GM18907 (cell line): ENCODE data around the gene TAF3.
A peak's percentile ranks its signal among the peaks of the same experiment; 100 is the strongest.

ENCODE experiments used
- ATAC-seq: cut with Tn5 transposase; IDR thresholded peaks from one replicate; pipeline ENCODE4 v1.9.1; 2021; ENCODE audit warnings: mild to moderate bottlenecking, moderate library complexity; ENCODE audit not compliant: unreplicated experiment

TAF3 gene

GRCh38 chr10:8054494-8055407 lies 236.4 kb downstream of the TAF3 start, which contains the start of gene GATA3:
GATA3 (plus strand) TSS chr10:8054688; CDS start chr10:8055656, 968 bp downstream.
- ATAC-seq, result peak; percentile 36

DNA sequence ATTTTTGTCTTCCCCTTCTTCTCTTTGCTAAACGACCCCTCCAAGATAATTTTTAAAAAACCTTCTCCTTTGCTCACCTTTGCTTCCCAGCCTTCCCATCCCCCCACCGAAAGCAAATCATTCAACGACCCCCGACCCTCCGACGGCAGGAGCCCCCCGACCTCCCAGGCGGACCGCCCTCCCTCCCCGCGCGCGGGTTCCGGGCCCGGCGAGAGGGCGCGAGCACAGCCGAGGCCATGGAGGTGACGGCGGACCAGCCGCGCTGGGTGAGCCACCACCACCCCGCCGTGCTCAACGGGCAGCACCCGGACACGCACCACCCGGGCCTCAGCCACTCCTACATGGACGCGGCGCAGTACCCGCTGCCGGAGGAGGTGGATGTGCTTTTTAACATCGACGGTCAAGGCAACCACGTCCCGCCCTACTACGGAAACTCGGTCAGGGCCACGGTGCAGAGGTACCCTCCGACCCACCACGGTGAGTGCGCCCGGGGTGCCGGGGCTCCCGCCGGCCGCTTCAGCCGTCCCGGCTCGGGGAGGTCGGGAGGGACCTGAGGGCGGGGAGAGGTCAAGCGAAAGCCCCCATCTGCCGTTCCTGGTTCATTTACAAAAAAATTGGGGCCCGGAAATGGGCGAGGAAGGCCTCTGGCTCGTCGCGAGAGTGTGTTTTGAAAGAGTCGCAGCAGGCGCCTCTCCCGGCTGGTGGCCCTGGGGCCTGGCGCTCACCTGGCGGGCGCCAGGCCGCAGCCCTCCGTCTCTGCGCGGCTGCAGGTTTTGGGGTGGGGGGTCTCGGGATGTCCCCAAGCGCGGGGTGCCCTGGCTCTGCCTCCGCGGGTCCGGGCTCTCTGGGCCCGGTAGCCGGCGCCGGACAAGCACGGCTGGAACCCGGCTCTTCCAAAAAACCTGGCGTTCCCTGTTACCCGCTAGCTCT lies 237.4 kb downstream of the TAF3 start:
- no peak for ATAC-seq

GRCh38 chr10:8056378-8056777 lies 238.1 kb downstream of the TAF3 start:
- ATAC-seq, result no peak

DNA sequence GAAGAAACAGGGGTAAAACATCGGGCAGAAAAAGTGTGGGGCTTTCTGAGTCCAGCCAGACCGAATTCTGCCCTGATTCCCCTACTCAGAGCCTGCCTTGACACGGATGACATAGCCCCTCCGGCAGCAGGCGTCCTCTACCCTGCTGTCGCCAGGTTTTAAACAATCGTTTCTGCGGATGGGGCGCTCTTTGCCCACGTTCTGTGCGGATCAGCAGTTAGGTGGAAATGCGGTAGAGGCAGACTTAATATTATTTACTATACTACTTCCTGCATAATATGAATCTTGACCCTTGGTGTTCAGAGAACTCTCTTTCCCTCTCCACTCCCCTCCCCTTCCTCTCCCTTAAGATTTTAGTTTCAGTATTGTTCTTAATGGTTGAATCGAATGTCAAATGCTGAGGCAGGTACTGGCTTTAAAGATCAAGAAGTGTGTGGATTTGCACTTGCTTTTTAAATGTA lies 238.6 kb downstream of the TAF3 start:
- peak; percentile 45 for ATAC-seq

DNA sequence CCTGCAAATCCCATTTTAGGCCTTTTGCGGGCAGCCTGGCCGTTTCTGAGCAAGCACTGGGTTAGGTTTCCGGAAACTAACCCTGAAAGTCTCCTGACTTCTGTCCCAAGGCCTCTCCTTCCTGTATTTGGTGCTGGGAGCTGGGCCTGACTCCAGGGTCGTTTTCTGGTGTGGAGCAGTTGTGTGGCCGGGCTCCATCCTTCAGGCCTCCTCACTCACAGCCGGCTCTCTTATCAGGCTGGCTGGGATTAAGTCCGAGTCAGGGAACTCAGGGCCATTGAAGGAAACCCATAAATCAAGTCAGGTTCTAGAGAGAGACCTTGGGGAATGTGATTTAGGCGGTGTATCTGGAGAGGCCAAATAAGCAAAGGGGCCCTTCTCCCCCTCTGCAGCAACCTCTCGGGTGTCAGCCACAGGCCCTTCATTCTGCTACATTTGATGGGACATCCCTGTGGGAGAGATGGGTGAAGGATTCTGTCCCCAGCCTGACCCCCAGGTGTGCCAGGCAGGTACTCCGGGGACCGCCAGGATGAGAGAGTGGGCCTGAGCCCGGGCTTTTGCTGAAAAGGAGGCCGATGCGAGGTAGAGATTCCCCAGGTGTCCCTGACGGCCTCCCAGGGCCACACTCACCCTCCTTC lies 239.4 kb downstream of the TAF3 start:
- no peak for ATAC-seq

DNA sequence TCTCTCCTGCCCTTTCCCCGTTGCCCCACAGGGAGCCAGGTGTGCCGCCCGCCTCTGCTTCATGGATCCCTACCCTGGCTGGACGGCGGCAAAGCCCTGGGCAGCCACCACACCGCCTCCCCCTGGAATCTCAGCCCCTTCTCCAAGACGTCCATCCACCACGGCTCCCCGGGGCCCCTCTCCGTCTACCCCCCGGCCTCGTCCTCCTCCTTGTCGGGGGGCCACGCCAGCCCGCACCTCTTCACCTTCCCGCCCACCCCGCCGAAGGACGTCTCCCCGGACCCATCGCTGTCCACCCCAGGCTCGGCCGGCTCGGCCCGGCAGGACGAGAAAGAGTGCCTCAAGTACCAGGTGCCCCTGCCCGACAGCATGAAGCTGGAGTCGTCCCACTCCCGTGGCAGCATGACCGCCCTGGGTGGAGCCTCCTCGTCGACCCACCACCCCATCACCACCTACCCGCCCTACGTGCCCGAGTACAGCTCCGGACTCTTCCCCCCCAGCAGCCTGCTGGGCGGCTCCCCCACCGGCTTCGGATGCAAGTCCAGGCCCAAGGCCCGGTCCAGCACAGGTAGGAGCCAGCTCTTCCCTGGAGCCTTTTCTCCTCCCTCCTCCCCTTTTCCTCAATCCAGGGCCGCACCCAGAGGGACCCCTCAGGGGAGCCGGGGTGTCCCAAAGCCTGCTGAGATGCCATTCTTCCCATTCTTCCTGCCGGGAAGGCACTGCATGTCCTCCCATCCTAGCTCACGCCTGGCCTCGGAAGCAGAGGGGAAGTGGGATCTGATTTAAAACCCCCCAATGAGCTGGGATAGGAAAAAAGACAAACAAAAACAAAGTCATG lies 240.2 kb downstream of the TAF3 start:
- no peak for ATAC-seq

- no peak for ATAC-seq
Measured at GRCh38 chr10:8059191-8059936, 241.1 kb downstream of the TAF3 start.

- ATAC-seq, result peak; percentile 46
Measured at GRCh38 chr10:8060010-8060703, 241.9 kb downstream of the TAF3 start.

- no peak for ATAC-seq
Measured at GRCh38 chr10:8060704-8061121, 242.4 kb downstream of the TAF3 start.

- ATAC-seq, result no peak
Measured at GRCh38 chr10:8061274-8062211, 243.2 kb downstream of the TAF3 start.

DNA sequence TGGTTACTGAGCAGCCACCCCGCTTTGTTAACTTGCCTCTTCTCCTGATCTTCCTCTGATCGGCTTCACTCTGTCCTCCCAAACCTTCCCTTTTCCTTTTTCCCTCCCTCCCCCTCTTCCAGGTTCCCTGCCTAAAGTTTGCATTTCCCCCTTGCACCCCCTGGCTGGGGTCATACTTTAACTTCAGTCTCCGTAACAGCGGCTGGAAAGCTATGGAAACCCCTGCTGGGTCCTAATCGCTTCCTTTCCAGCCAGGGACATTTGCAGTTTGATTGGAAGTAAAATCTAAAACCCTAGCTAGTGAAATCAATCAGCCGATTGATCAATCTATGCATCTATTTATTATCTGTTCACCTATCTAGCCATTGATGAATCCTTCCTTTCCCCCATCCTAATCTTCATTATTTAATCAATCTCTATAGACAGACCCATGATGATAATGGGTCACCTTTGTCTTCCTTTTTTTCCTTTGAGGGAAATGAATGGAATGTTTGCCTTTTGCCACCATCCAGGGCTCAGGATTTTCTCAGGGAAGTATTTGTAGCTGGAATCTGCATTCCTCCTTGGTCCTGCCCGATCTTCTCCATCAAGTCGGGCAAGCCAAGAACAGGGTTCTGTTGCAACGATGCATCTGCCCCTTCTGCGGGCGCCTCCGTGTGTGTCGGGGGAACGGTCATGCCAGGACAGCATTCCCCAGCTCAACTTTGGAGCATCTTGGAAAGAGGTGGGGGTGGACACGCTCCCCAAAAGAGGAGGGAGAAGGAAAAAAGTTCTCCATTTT lies 245.0 kb downstream of the TAF3 start:
- ATAC-seq, result no peak

- ATAC-seq, result no peak
Measured at GRCh38 chr10:8063935-8064334, 245.6 kb downstream of the TAF3 start.

DNA sequence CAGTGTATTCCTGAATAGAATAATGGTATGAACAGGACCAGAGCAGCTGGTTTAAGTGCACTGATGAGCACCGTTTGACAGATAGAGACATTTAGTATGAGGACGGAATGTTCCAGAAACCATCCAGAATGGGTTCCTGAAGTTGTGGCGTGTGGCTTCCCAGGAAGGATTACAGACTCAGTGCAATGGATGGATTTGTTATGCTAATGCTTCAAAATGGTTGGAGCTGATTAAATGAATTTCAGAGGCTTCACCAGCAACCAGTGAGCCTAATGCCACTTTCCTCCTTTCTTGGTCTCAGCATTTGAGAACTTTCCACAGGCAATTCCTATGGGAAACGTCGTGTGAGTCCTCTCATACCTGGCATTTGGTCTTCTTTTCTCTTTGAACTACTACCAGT lies 246.1 kb downstream of the TAF3 start:
- no peak for ATAC-seq

DNA sequence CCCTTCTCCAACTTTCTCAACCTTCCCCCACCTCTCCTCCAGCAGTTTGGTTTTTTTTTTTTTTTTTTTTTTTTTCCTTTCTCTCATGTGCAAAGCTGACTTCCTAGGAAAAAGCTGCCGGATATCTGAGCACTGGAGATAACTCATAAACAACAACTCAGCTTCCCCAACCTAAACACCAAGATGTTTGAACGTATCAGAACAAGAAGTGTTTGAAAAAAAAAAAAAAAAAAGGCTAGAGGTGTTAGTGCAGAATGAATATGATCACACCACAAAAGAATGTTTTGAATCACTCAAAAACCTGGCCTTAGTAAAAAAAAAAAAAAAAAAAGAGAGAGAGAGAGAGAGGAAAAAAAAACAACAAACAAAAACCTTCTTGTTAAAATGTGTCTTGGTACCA lies 247.3 kb downstream of the TAF3 start:
- no peak for ATAC-seq

DNA sequence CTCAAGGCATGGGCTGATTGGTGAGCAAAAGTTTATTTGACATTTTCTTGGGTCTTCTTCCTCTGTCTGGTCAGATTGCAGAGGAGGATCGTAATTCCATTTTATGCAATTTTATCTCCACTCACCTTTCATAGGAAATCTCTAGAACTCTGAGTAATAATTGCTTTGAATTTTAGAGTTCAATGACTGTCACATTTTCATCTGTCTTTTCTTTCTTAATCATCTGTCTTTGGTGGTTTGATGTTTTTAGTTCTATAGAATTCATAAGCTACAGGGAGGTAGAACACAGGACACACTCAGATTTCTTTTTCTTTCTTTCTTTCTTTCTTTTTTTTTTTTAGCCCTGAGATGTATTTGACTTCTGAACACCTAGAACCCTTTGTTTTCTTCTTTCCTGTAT lies 247.8 kb downstream of the TAF3 start:
- ATAC-seq, result no peak
